Lower lobe of right lung (tissue), 2 donors: ENCODE data around the gene TENM3. TPM values are rescaled to one million over a fixed set of nuclear protein-coding genes. Genes with fewer than 3 reads are reported as not detected.

Source experiments
- ATAC-seq, 2 donors: fragments of 200-7000 bp; cut with Tn5 transposase; one replicate each; pipeline ENCODE4 v1.9.1; 2020 to 2022; ENCODE audit warnings: mild to moderate bottlenecking in 2 of 2, moderate library complexity in 2 of 2
- DNase-seq: peaks from one replicate; pipeline ENCODE4 v3.0.0-alpha.2; 2020
- H3K27ac ChIP-seq: fragments of 200-600 bp; one replicate; pipeline ENCODE4 v1.8.0; 2022
- H3K27me3 ChIP-seq: fragments of 200-600 bp; one replicate; pipeline ENCODE4 v1.8.0; 2022; ENCODE audit warnings: low read depth
- H3K36me3 ChIP-seq: fragments of 200-600 bp; one replicate; pipeline ENCODE4 v1.8.0; 2022; ENCODE audit warnings: mild to moderate bottlenecking
- H3K4me1 ChIP-seq: fragments of 200-600 bp; one replicate; pipeline ENCODE4 v1.8.0; 2022
- H3K4me3 ChIP-seq: fragments of 200-600 bp; one replicate; pipeline ENCODE4 v1.8.0; 2022; ENCODE audit warnings: mild to moderate bottlenecking
- H3K9me3 ChIP-seq: fragments of 200-600 bp; one replicate; pipeline ENCODE4 v1.8.0; 2022
- CTCF ChIP-seq: fragments of 200-600 bp; IDR thresholded peaks from one replicate; pipeline ENCODE4 v1.8.0; 2022; ENCODE audit warnings: antibody characterized with exemption, mild to moderate bottlenecking
- intact Hi-C: fragments of 100-400 bp; cut with DNase I; formaldehyde crosslinking; loops from one replicate; pipeline ENCODE4 v1.11.0; 2022
- total RNA-seq: library from RNA; stranded (reverse); fragmentation: NEBNext Ultra II Directional; extraction: Animal tissue kit (Norgen Biotek cat#: 25700); gene quantifications from one replicate; pipeline ENCODE4 v1.2.1, GENCODE V29; 2021
- donor health status: DM: no; HTN: yes; CAD: no; lungs with severe emphysema.

Gene TENM3
- total RNA-seq, 1 donor from 2014 or later, result 1.9 TPM

- intact Hi-C loops, result no loop called here
- H3K9me3 ChIP-seq, result peaks cover 7% of the 10 kb centered on the region
- no peaks in the 10 kb centered on the region for H3K4me1 ChIP-seq
- no peak for DNase-seq
- ATAC-seq, result no peak
- no peak overlapping the region for H3K27ac ChIP-seq
- no peaks in the 10 kb centered on the region for H3K27me3 ChIP-seq
- H3K36me3 ChIP-seq, result no peaks in the 10 kb centered on the region
- TF ChIP-seq CTCF, result no peak
- no peak overlapping the region for H3K4me3 ChIP-seq
These were observed 406.7 kb downstream of the TENM3 start for GRCh38 chr4:182649698-182650477.

DNA sequence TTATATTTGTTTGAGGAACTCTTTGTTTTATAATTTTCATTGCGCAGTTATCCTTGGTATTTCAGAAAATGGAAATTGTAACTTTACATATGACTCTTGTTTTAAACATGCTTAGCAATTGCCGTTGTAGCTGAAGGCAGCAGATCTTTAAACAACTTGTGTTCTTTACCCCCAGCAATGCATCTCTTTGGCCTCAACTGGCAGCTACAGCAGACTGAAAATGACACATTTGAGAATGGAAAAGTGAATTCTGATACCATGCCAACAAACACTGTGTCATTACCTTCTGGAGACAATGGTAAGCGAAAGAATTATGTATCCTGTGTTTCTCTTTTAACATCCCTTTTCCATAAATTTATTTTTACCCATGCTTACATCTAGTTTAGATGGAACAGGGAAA is 410.4 kb downstream of the TENM3 start:
- no peak for ATAC-seq
- H3K9me3 ChIP-seq, result no peaks in the 10 kb centered on the region
- no peak overlapping the region for H3K27ac ChIP-seq
- no peak for DNase-seq
- H3K27me3 ChIP-seq, result no peaks in the 10 kb centered on the region
- no peak for TF ChIP-seq CTCF
- no peak overlapping the region for H3K4me3 ChIP-seq
- H3K4me1 ChIP-seq, result no peaks in the 10 kb centered on the region
- no peaks in the 10 kb centered on the region for H3K36me3 ChIP-seq
- intact Hi-C loops, result no loop called here

- Histone ChIP-seq H3K4me1 (no peaks in the 10 kb centered on the region), H3K27me3 (no peaks in the 10 kb centered on the region), H3K27ac (no peak overlapping the region), H3K4me3 (no peak overlapping the region), H3K9me3 (no peaks in the 10 kb centered on the region), H3K36me3 (no peaks in the 10 kb centered on the region)
- no peak for TF ChIP-seq CTCF
- ATAC-seq, result no peak
- intact Hi-C loops, result no loop called here
- DNase-seq, result no peak
These were observed 412.1 kb downstream of the TENM3 start for GRCh38 chr4:182655340-182655739.

GRCh38 chr4:182662551-182662950 is 419.3 kb downstream of the TENM3 start:
- TF ChIP-seq CTCF, result no peak
- Histone ChIP-seq H3K4me3 (no peak overlapping the region), H3K27me3 (no peaks in the 10 kb centered on the region), H3K27ac (no peak overlapping the region), H3K9me3 (no peaks in the 10 kb centered on the region), H3K36me3 (no peaks in the 10 kb centered on the region), H3K4me1 (no peaks in the 10 kb centered on the region)
- intact Hi-C loops, result no loop called here
- ATAC-seq, result no peak
- no peak for DNase-seq

GRCh38 chr4:182671231-182671630 is 428.0 kb downstream of the TENM3 start:
- DNase-seq, result no peak
- Histone ChIP-seq H3K4me3 (no peak overlapping the region), H3K4me1 (no peaks in the 10 kb centered on the region)

More at GRCh38 chr4:182671231-182671630, 428.0 kb downstream of the TENM3 start:
- no peak for ATAC-seq
- TF ChIP-seq CTCF, result no peak
- H3K27ac ChIP-seq, result no peak overlapping the region
- H3K27me3 ChIP-seq, result no peaks in the 10 kb centered on the region
- H3K36me3 ChIP-seq, result no peaks in the 10 kb centered on the region
- intact Hi-C loops, result no loop called here
- no peaks in the 10 kb centered on the region for H3K9me3 ChIP-seq
